GM19025 (cell line): ENCODE measurements around the gene TRAPPC2L.

Source experiments
- ATAC-seq: cut with Tn5 transposase; IDR thresholded peaks from one replicate; pipeline ENCODE4 v1.9.1; 2021; ENCODE audit warnings: mild to moderate bottlenecking, low read depth, moderate library complexity; ENCODE audit not compliant: unreplicated experiment

Gene TRAPPC2L

GRCh38 chr16:88872650-88873331, 15.9 kb downstream of the TRAPPC2L start:
- ATAC-seq: no peak

DNA sequence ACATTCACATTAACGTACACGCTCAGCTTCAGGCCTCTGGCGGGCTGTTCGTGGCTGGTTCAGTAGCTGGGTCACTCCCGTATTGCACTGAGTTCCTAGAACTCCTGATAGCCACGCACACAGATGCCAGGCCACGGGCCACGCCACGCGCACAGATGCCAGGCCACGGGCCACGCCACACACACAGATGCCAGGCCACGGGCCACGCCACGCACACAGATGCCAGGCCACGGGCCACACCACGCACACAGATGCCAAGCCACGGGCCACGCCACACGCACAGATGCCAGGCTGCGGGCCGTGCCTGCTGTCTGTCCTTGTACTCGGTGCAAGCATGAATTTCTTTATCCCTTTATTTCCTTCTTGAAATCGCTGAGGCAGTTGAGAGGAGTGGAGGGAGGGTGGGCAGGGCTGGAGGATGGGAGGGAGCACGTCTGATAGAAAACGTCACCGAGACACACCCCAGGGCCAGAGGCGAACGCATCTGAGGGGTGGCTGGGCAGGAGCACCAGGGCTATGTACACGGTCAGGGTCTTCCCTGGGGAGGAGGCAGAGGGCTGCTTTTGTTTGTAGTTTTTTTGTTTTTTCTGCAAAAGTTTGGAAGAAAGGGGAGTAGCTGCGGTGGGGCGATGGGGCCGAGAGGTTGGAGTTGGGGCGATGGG, 18.1 kb downstream of the TRAPPC2L start:
- no peak for ATAC-seq

- ATAC-seq: no peak
Measured at GRCh38 chr16:88875703-88876234, 18.8 kb downstream of the TRAPPC2L start.

DNA sequence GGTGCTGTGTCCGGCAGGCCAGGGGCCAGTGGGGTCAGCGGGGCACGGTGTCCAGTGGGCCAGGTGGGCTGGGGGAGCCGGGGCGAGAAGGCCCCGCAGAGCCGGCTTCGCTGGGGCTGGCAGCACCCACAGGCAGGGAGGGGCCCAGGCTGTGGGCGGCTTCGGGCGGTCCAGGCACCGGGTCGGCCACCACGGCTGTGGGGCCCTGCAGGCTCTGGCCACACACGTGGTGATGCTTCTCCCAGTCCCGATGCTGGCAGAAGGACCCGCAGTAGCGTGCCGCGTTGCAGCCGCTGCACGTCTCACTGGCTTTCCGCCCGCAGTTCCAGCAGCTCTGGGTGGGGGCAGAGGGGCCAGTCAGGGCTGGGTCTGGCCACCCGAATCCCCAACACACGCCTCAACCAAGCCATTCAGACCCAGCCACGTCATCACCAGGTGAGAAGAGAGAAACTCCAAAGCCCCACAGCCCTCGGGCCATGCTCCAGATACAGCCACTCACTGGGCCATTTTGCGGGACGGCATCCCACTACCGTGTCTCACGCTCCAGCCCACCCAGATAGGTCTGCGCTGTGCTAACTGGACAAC, 20.1 kb downstream of the TRAPPC2L start:
- no peak for ATAC-seq

- no peak for ATAC-seq
Measured at GRCh38 chr16:88877564-88878289, 20.8 kb downstream of the TRAPPC2L start.

DNA sequence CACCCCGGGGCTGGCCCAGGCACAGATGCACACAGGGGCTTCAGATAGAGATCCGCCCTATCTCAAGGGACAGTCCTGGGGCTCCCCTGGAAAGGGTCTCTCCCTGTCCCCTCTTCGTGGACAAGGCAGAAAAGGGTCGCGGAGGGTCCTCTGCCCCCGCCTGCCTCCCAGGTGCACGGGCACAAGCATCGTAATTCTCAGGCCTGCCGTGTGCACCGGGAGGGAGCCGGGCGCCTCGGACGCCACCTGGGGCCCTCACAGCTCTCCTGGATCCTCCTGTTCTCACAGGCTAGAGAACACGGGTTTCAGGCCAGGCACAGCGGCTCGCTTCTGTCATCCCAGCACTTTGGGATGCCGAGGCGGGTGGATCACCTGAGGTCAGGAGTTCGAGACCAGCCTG, 21.4 kb downstream of the TRAPPC2L start:
- no peak for ATAC-seq

GRCh38 chr16:88878967-88879787, 22.2 kb downstream of the TRAPPC2L start:
- no peak for ATAC-seq

DNA sequence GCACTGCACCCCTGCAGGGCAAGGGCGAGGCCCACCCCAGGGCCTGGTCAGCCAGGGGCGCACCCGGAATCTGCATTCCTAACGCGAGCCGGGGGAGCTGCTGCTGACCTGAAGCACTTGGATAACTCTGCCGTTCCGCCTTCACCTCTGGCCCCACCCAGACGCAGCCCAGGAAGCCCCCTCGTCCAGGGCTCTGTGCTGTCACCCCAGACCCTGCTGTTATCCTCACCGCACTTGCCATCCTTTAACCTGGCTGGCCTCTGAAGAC, 22.8 kb downstream of the TRAPPC2L start:
- no peak for ATAC-seq

GRCh38 chr16:88880226-88881006, 23.5 kb downstream of the TRAPPC2L start:
- ATAC-seq: no peak

GRCh38 chr16:88881007-88881615, 24.2 kb downstream of the TRAPPC2L start:
- no peak for ATAC-seq

- ATAC-seq: no peak
Measured at GRCh38 chr16:88881675-88882357, 24.9 kb downstream of the TRAPPC2L start.

DNA sequence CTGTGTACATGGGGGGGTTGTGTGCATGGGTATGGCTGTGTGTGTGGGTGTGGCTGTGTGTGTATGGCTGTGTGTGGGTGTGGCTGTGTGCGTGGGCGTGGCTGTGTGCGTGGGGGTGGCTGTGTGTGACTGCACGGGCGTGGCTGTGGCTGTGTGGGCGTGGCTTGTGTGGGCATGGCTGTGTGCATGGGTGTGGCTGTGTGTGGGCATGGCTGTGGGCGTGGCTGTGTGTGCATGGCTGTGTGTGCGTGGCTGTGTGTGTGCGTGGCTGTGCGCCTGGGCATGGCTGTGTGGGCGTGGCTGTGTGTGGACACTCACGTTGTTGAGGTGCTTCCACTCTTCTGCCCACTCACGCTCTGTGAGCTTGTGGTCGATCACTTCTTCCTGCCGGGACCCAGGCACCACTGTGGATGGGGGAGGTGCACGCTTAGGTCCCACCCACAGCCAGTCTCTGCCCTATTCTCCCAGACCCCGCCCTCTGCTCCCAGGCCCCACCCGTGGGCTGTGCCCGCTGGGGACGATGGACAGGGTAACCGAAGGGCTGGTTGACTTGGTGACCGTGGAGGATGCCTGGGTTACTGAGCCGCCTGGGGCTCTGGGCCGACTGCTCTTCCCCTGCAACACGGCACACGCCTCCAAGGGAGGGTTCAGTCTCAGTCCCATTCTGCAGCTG, 25.6 kb downstream of the TRAPPC2L start:
- no peak for ATAC-seq

DNA sequence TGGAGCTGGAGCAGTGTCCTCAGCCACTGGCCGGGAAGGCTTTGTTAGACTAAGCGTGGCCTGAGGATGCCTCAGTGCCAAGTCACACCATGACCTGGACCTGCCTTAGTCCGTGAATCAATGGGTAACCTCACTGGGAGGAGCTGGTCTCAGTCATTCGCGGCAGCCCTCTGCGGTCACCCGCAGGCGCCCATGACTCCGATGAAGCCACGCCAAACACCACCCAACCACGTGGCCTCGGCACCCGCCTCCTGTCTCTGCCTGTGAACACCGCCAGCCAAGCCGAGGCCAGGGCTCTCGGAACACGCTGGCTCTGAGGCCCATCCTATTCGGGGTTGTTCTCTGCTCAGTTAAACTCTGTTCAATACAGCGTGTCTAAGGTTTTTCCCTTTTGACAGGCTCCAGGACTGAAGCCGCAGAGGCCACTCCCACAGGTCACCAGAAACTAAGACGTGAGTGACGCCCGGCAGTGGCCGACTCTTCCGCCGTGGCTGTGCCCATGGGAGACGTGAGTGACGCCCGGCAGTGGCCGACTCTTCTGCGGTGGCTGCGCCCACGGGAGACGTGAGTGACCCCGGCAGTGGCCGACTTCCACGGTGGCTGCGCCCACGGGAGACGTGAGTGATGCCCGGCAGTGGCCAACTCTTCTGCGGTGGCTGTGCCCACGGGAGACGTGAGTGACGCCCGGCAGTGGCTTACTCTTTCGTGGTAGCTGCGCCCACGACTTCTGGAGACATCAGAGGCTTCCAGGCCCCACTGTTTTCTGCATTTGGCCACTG, 26.4 kb downstream of the TRAPPC2L start:
- ATAC-seq: no peak

- ATAC-seq: no peak
Measured at GRCh38 chr16:88883946-88884345, 27.0 kb downstream of the TRAPPC2L start.

DNA sequence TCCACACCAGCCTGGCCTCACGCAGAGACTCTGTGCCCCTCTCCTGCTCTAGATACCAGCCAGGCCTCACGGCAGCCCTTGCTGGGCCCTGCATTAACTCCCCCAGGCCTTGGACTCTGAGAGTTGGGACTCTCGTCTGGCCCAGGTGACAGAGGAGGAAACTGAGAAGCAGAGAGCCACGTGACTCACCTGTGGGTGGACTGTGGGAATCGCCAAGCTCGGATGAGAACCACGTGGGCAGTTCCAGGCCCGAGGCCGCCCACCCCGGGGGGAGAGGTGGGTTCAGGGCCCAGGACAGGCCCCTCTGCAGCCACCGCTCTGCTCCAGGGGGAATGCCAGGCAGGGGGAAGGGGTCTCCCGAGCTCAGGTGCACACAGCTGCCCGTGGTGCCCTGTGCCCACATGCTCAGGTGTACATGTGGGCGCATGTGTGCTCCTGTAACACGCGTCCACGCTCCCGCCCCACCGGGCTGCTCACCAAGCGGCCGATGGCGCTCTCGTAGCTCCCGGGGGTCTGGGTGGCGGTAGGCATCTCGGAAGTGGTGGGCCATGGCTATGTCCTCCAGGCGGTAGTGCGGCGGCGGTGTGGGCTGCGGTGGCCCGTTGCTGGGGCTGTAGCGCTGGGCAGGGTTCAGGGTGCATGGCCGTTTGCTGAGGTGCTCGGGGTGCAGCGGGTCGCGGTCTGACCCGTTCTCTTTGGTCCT, 27.8 kb downstream of the TRAPPC2L start:
- no peak for ATAC-seq

DNA sequence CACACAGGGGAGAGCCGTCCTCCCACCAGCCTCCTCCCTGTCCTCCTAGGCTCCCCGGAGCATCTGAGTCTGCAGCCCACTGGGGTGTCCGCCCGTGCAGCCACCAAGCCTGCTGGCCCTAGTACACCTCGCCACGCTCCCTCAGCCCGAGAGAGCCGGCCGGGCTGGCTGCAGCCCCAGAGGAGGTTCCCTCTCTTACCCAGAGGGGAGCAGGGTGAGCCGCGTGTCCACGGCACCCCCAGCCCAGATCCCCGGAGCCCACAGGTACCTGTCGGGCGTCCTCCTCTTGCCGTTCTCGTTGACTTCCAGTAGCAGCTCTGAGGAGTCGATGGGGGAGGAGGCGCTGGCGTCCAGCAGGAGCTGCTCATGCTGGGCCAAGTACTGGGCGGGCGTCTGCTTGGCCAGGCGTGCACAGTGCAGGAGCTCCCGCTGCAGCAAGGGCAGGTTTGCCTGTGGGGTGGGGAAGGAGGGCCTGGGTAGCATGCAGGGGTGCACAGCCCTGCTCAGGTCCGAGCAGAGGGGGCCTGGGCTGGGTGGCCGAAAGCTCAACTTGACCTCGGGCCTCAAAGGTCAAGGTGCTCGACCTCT, 28.9 kb downstream of the TRAPPC2L start:
- no peak for ATAC-seq
